Fibroblast of skin of left biceps (primary cell): ENCODE measurements around the gene ARHGEF33.

Experiments
- DNase-seq, 2 experiments: peaks; one replicate each; pipeline ENCODE4 v3.0.0-alpha.2; 2013; ENCODE audit warnings: low read depth in 2 of 2

ARHGEF33 gene

DNA sequence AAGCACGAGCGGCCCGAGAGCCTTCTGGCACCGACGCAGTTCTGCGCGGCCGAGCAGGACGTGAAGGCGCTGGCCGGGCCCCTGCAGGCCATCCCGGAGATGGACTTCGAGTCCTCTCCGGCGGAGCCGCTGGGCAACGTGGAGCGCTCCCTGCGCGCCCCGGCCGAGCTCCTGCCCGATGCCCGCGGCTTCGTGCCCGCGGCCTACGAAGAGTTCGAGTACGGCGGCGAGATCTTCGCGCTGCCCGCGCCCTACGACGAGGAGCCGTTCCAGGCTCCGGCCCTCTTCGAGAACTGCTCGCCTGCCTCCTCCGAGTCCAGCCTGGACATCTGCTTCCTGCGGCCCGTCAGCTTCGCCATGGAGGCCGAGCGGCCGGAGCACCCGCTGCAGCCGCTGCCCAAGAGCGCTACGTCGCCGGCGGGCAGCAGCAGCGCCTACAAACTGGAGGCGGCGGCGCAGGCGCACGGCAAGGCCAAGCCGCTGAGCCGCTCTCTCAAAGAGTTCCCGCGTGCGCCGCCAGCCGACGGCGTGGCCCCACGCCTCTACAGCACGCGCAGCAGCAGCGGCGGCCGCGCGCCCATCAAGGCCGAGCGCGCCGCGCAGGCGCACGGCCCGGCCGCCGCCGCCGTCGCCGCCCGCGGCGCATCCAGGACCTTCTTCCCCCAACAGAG, 70.4 kb downstream of the ARHGEF33 start:
- DNase-seq, result peak; percentile 74 to 75

DNA sequence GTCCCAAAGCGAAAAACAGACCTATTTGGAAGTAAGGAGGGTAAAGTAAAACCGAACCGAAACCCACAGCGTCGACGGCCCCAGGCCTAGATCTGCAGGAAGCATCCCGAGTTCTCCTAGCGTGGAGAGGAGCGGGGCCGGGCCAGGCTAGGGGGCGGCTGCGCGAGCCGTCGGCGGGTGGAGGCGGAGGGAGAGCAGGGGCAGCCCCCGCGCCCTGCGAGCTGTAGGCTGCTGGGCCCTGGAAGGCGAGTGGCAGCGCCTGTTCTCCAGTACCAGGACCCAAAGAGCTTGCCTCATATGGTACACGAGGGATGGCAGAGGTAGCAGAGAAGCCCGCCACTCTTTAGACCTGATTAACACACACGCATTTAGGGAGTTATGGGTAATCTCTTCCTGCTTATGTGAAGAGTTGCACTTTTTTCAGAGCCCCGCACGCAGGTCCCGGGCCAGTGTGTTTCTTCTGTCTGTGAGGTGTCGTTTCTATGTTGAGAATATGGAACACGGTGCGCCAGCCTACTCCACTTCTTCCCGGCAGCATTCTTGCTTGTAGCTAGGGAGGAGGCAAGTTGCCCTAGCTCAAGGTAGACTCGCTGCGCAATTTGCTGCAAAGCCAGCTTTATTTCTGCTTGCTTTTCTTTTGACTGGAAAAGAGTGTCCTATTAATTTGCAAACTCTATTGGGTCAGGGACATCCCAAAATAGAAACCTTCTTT, 71.1 kb downstream of the ARHGEF33 start:
- DNase-seq, result no peak

DNA sequence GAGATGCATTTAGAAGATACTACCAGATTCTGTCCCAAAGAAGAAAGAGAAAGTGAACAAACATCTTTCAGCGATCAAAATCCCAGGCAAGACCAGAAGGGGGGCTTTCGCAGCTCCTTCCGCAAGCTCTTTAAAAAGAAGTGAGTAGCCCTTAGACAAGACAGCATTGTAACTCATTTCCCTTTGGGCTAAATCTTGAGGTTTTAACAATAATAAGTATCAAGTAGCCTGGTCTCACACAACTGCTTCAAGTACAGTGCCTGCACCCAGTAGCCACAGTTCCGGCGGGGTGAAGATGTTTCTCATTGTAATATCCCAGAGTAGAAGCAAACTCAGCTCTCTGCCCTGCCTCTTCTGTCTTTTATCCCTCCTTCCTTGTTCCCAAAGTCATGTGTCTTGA, 76.3 kb downstream of the ARHGEF33 start:
- DNase-seq, result no peak

- no peak for DNase-seq
These were observed 77.0 kb downstream of the ARHGEF33 start for GRCh38 chr2:38966678-38967077.

DNA sequence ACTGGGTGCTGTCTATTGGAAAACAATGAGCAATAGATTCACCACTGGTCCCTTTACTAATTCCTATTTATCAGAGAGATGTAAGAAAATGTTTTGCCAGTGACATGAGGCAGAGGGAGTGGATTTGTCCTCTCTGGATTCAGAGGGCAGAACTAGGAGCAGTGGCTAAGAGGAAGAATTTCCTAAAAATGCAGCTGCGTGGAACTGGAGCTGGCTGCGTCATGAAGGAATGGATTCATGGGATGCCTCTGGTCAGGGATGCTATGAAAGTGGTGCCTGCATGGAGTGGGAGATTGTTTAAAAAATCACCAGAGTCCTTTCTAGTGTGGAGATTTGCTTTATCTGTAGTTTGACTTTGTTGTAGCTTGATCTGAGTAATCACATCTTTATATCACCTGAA, 78.3 kb downstream of the ARHGEF33 start:
- no peak for DNase-seq

- DNase-seq, result no peak
These were observed 81.7 kb downstream of the ARHGEF33 start for GRCh38 chr2:38971377-38971776.

- no peak for DNase-seq
These were observed 83.6 kb downstream of the ARHGEF33 start for GRCh38 chr2:38973266-38973665.

DNA sequence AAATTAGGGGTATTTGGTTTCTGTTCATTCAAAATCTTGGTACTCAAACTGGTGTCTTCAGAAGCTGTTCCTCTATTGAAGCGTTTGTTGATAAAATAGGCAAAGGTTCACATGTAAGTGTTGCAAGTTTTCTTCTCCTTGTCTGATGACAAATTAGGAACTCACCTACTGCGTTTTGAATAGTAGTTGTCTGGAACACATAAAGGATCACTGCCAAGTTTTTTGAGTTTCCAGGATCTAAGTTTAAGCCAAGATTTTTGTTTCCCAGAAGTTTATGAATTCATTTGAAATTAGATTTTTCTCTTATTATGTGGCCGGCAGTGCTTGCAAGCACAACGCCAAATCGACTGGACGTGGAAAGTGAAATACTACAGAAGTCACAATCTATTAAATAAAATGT, 85.4 kb downstream of the ARHGEF33 start:
- DNase-seq, result no peak

- DNase-seq, result no peak
These were observed 87.4 kb downstream of the ARHGEF33 start for GRCh38 chr2:38977047-38977446.

DNA sequence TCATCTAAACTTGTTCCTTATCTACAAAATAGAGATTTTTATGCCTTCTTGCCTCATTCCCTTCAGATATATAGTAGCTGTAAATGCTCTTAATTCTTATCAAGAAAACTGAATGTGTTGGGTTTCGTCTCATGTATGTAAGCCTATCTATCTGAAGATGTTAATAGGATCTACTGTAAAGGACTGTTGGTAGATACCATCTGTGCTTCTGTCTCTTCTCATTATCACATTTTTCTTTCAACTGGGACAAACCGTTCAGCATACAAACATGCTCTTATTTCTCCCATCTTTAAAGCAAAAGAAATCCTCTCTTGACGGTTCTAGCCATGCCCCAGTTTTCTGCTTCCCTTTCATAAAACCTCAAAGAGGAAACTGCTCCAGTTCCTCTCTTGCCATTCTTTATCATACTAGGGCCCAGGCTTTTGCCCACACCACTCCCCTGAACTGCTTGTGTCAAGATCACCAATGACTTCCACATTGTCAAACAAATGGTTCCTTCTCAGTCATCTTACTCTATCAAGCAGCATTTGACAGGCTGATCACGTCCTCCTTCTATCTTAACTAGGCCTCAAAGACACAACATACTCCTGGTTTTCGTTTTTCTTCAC, 88.7 kb downstream of the ARHGEF33 start:
- DNase-seq, result no peak

DNA sequence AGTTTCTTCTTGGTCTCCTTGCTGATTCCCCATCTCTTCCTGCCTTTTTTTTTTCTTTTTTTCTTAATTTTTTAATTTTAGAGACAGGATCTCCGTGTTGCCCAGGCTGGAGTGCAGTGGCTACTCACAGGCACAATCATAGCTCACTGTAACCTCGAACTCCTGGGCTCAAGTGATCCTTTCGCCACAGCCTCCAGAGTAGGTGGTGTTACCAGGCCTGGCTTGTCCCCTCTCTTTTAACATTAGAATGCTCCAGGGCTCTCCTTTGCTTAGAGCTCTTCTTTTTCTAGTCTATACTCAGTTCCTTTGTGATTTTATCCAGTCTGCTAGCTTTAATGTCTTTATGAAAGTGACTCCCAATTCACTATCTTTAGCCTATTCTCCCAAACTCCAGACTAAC, 89.2 kb downstream of the ARHGEF33 start:
- DNase-seq, result no peak

- no peak for DNase-seq
These were observed 91.5 kb downstream of the ARHGEF33 start for GRCh38 chr2:38981003-38981669.

DNA sequence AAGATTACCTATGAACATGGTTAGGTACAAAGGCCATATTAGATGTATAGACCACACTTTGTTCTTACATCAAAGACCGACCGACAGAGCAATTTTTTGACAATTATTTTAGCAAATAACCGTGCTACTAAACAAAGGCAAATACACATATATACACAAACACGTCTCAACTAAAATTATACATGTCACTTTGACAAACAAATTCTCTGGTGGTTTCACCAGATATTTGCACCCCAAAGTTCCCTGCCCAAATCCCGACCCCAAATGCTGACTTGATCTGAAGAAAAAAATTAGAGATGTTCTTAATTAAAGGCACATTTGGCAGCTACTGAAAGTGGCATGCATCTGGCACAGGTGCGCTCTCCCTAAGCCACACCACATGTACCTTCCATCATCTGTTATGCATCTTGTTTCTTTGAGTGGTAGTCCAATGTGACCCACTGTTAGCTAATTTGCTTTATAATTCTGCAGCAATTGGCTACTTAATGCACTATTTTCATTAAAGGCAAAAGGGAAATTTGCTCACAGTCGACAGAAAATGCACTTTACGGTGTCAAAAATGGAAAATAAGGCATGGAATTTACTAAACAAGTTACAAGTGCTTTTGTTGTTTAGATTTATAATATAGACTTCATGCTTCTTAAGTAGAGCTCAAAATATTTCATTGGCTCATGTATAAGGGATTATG, 92.1 kb downstream of the ARHGEF33 start:
- DNase-seq, result no peak

DNA sequence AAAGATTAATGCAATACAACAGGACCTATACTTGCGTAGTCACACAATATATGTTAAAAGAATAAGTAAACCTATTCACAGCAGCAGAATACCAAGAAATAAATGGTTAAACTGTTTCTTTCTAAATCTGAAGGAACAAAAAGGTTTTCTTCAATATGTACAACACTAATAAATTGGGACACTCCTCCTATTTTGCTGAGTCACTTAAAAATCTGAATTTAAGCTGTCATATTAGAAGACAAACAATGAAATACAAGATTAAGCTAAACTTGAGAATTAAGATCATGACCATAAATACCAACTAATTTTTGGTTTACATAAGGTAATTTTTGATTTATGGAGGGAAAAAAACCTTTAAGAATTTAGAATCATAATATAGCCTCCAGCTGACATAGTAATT, 92.8 kb downstream of the ARHGEF33 start:
- DNase-seq, result no peak

DNA sequence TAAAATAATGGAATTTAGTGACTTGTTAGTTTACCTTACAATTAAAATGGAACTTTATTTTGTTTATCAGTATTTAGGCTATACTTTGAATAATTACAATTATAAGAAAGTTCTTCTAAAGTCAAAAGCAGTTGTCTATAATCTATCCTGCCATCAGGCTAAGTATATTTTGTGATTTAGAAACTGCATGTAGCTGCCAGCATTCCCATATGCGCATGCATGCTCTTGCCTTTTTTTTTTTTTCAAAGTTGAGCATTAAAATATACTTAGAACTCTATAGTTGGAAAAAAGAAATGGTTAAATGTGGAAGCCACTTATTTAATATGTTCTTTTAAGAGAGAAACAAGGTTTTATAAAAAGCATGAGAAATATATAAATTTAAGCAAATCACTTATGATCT, 99.0 kb downstream of the ARHGEF33 start:
- no peak for DNase-seq

GRCh38 chr2:38991899-38992298, 102.2 kb downstream of the ARHGEF33 start:
- DNase-seq, result no peak

DNA sequence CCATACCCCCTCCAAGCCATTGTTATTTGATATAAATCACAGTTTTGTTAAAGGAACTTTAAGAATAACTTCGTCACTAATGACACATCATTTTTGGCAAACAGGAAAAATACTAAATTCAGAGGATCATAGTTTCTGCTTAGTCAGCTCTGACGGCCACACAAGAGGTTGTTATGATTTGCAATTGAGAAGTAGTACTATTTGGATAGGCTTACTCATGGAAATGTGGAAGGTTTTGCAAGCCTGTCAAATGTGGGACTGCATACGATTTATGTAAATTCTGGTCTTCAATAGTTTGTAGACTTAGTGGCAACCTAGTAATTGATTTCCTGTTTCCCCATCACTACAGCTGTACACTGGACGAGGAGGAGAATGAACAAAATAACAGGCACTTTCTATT, 108.1 kb downstream of the ARHGEF33 start:
- DNase-seq, result peak; percentile 87 to 88

DNA sequence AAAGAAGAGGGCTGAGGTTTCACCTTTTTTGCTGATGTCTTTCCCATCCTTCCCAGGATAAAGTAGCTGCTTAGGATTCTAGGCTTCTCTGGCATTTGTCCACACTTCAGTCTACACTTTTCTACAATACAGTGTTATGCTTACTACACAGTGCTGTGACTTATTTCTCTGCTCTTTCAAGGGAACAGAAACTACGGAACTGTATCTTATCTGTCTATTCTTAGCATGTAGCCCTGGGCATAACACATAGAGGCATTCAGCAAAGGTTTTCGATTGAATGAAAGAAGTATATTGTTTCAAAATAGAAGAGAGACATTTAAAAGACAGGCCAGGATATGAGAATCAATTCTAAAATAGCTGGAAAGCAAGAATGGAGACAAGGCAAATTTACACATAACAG, 110.9 kb downstream of the ARHGEF33 start:
- no peak for DNase-seq

DNA sequence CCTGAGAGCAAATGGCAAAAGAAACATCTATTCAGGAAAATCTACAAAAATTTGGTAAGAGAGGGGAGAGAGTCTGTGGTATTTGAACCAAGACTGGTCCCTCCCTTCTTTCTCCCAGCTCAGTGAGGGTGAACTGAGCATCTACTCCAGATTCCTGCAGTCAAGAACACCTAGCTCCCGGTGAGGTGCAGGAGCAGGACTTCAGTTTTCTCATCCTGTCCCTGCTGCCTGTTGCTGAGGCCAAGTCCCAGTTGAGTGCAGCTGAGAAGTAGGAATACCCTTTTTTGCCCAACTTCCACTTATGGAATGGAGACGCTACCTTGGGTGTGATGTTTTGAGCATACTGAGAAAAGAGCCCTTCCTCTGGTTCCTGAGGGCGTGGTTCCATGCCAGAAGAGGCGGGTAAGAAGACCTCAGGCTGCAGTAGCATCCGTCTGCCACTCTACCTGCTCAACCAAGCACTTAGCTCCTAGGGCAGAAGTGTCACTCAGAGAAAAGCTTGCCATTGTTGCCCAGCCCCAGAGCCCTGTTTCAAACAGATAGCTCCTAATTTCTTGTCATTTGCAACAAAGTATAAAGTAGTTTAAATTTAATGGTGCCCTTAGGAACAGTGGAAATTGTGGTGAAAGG, 118.3 kb downstream of the ARHGEF33 start:
- no peak for DNase-seq

DNA sequence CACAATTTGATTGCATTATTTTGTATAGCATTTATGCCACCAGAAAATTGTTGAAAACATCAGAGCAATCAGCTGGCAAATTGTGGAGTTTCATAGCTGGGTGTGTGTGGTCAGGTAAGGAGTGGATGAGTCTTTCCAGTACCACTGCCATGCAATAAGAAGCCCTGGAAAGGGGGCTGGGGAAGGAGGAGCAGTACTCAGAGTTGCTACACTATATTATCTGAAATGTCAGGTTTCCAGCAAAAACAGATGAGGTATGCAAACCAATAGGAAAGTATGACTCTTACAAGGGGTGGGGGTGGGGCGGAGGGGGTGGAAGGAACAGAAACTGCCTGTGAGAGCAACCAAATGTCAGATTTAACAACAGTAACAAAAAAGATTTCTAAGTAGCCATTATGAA, 119.0 kb downstream of the ARHGEF33 start:
- no peak for DNase-seq

DNA sequence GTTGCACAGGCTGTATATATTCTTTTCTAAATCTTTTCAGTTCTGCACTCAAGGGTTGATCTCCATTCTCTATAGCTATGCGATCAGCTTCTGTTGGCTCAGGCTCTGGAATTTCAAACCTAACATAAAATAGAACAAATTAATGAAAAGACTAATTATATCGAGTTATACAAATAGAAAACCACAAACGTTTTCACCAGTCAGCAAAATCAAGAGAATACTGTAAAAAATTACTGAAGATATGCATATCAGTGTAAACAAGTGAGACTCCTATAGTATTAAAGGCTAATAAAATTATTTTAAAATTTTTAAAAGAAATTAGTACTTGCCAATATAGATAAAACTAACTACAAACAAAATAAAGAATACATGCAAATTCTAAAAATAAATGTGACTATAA, 124.2 kb downstream of the ARHGEF33 start:
- no peak for DNase-seq

GRCh38 chr2:39015424-39015823, 125.7 kb downstream of the ARHGEF33 start:
- no peak for DNase-seq
